ENCODE results near the gene NDUFS8.

Gene NDUFS8

GRCh38 chr11:68040101-68040956, 9.8 kb downstream of the NDUFS8 start:
- peak; percentile 73 for DNase-seq (ENCODE audit: low read depth)
- TF ChIP-seq CTCF (conservative IDR thresholded peaks at IDR 0.05; ENCODE audit: control insufficient read depth, insufficient read depth, low read depth, low read length) = no peak
- H3K4me3 ChIP-seq (ENCODE audit: control insufficient read depth, low read depth, low read length) = peak overlapping the region; percentile 76

GRCh38 chr11:68040957-68041591, 10.6 kb downstream of the NDUFS8 start:
- no peak for DNase-seq (ENCODE audit: low read depth)
- peak overlapping the region; percentile 76 for H3K4me3 ChIP-seq (ENCODE audit: control insufficient read depth, low read depth, low read length)
- no peak for TF ChIP-seq CTCF (conservative IDR thresholded peaks at IDR 0.05; ENCODE audit: control insufficient read depth, insufficient read depth, low read depth, low read length)

- no peak overlapping the region for H3K4me3 ChIP-seq (ENCODE audit: control insufficient read depth, low read depth, low read length)
- no peak for DNase-seq (ENCODE audit: low read depth)
- no peak for TF ChIP-seq CTCF (conservative IDR thresholded peaks at IDR 0.05; ENCODE audit: control insufficient read depth, insufficient read depth, low read depth, low read length)
Measured at GRCh38 chr11:68041617-68042218, 11.2 kb downstream of the NDUFS8 start.

- no peak for DNase-seq (ENCODE audit: low read depth)
- no peak for TF ChIP-seq CTCF (conservative IDR thresholded peaks at IDR 0.05; ENCODE audit: control insufficient read depth, insufficient read depth, low read depth, low read length)
- no peak overlapping the region for H3K4me3 ChIP-seq (ENCODE audit: control insufficient read depth, low read depth, low read length)
Measured at GRCh38 chr11:68042219-68043028, 11.9 kb downstream of the NDUFS8 start.

GRCh38 chr11:68043029-68043348, 12.5 kb downstream of the NDUFS8 start:
- no peak overlapping the region for H3K4me3 ChIP-seq (ENCODE audit: control insufficient read depth, low read depth, low read length)
- TF ChIP-seq CTCF (conservative IDR thresholded peaks at IDR 0.05; ENCODE audit: control insufficient read depth, insufficient read depth, low read depth, low read length) = no peak
- no peak for DNase-seq (ENCODE audit: low read depth)

- no peak for TF ChIP-seq CTCF (conservative IDR thresholded peaks at IDR 0.05; ENCODE audit: control insufficient read depth, insufficient read depth, low read depth, low read length)
- no peak overlapping the region for H3K4me3 ChIP-seq (ENCODE audit: control insufficient read depth, low read depth, low read length)
- peak; percentile 88 for DNase-seq (ENCODE audit: low read depth)
Measured at GRCh38 chr11:68043349-68044144, 13.1 kb downstream of the NDUFS8 start.
